GM12878 (cell line): ENCODE data around the gene C21orf58. TPM values are rescaled to one million over a fixed set of nuclear protein-coding genes. Genes with fewer than 3 reads are reported as not detected.

ENCODE experiments used
- ATF2 ChIP-seq: IDR thresholded peaks from 2 replicates; pipeline ENCODE4 v1.6.1; 2012; ENCODE audit warnings: low read length, inconsistent platforms
- ATF7 ChIP-seq: fragments of 450-650 bp; IDR thresholded peaks from 2 replicates; pipeline ENCODE4 v1.6.1; 2016; ENCODE audit warnings: low read depth, mild to moderate bottlenecking
- BCLAF1 ChIP-seq: fragments of 450-650 bp; IDR thresholded peaks from 2 replicates; pipeline ENCODE4 v1.6.1; 2017; ENCODE audit warnings: antibody characterized with exemption, mild to moderate bottlenecking, moderate library complexity
- BRCA1 ChIP-seq: IDR thresholded peaks from 2 replicates; pipeline ENCODE4 v1.6.1; 2011; ENCODE audit warnings: low read depth, low read length, improper control_type of control experiment
- CBX3 ChIP-seq: fragments of 200-600 bp; sonication (generic); IDR thresholded peaks from 2 replicates; pipeline ENCODE4 v1.6.1; 2016; ENCODE audit warnings: low read depth, borderline replicate concordance
- CBX5 ChIP-seq: sonication (generic); IDR thresholded peaks from 2 replicates; pipeline ENCODE4 v1.6.1; 2016; ENCODE audit warnings: low read depth, moderate library complexity, mild to moderate bottlenecking, inconsistent platforms
- CEBPB ChIP-seq, 2 experiments: fragments of 150-350 bp in 1 of 2; IDR thresholded peaks; 2 replicates each; pipeline ENCODE4 v1.6.1; 2012 to 2014; ENCODE audit warnings: low read depth in 2 of 2, low read length in 2 of 2, borderline replicate concordance in 1 of 2, inconsistent platforms in 1 of 2
- CHD1 ChIP-seq: IDR thresholded peaks from 2 replicates; pipeline ENCODE4 v1.6.1; 2012; ENCODE audit warnings: low read depth, low read length, improper control_type of control experiment
- GATAD2B ChIP-seq: fragments of 450-650 bp; conservative IDR thresholded peaks from 2 replicates; pipeline ENCODE4 v1.6.1; 2017; ENCODE audit warnings: low read depth, mild to moderate bottlenecking, moderate library complexity
- HSF1 ChIP-seq: fragments of 150-350 bp; IDR thresholded peaks from 2 replicates; pipeline ENCODE4 v1.6.1; 2014; ENCODE audit warnings: mild to moderate bottlenecking, low read depth, low read length
- IRF3 ChIP-seq: fragments of 450-650 bp; IDR thresholded peaks from 2 replicates; pipeline ENCODE4 v1.6.1; 2014; ENCODE audit warnings: mild to moderate bottlenecking
- KAT2A ChIP-seq: conservative IDR thresholded peaks from 2 replicates; pipeline ENCODE4 v1.6.1; 2011; ENCODE audit warnings: low read depth, low read length; ENCODE audit not compliant: control insufficient read depth
- KLF5 ChIP-seq: fragments of 450-650 bp; IDR thresholded peaks from 2 replicates; pipeline ENCODE4 v1.6.1; 2014; ENCODE audit warnings: mild to moderate bottlenecking; ENCODE audit not compliant: partially characterized antibody
- MEF2B ChIP-seq: fragments of 450-650 bp; IDR thresholded peaks from 2 replicates; pipeline ENCODE4 v1.6.1; 2018; ENCODE audit warnings: mild to moderate bottlenecking, moderate library complexity; ENCODE audit not compliant: partially characterized antibody, poor library complexity, severe bottlenecking
- MXI1 ChIP-seq: fragments of 150-350 bp; IDR thresholded peaks from 2 replicates; pipeline ENCODE4 v1.6.1; 2011; ENCODE audit warnings: low read depth, mild to moderate bottlenecking, inconsistent platforms, low read length, improper control_type of control experiment
- NR2C1 ChIP-seq: fragments of 450-650 bp; IDR thresholded peaks from 2 replicates; pipeline ENCODE4 v1.6.1; 2017; ENCODE audit warnings: antibody characterized with exemption, mild to moderate bottlenecking, moderate library complexity
- NR2C2 ChIP-seq: IDR thresholded peaks from 2 replicates; pipeline ENCODE4 v1.6.1; 2011; ENCODE audit warnings: borderline replicate concordance, low read depth; ENCODE audit not compliant: control insufficient read depth, insufficient read length
- PAX8 ChIP-seq: fragments of 450-650 bp; IDR thresholded peaks from 2 replicates; pipeline ENCODE4 v1.6.1; 2017; ENCODE audit warnings: mild to moderate bottlenecking, moderate library complexity
- POLR2A ChIP-seq: IDR thresholded peaks from 2 replicates; pipeline ENCODE4 v1.6.1; 2011; ENCODE audit warnings: low read depth, mild to moderate bottlenecking, low read length
- RAD51 ChIP-seq: fragments of 450-650 bp; IDR thresholded peaks from 2 replicates; pipeline ENCODE4 v1.6.1; 2016; ENCODE audit warnings: moderate library complexity, mild to moderate bottlenecking, inconsistent platforms
- SMAD1 ChIP-seq: fragments of 450-650 bp; IDR thresholded peaks from 2 replicates; pipeline ENCODE4 v1.6.1; 2018; ENCODE audit warnings: mild to moderate bottlenecking, low read depth; ENCODE audit not compliant: partially characterized antibody
- SMC3 ChIP-seq: IDR thresholded peaks from 2 replicates; pipeline ENCODE4 v1.6.1; 2011; ENCODE audit warnings: low read length, improper control_type of control experiment, borderline replicate concordance
- STAT3 ChIP-seq: IDR thresholded peaks from 2 replicates; pipeline ENCODE4 v1.6.1; 2011; ENCODE audit warnings: low read depth, low read length, improper control_type of control experiment
- YBX1 ChIP-seq: fragments of 450-650 bp; IDR thresholded peaks from 2 replicates; pipeline ENCODE4 v1.6.1; 2016; ENCODE audit warnings: antibody characterized with exemption
- ZBED1 ChIP-seq: IDR thresholded peaks from 2 replicates; pipeline ENCODE4 v1.6.1; 2016; ENCODE audit warnings: borderline replicate concordance
- ZNF207 ChIP-seq: fragments of 450-650 bp; IDR thresholded peaks from 2 replicates; pipeline ENCODE4 v1.6.1; 2014; ENCODE audit warnings: antibody characterized with exemption, mild to moderate bottlenecking, borderline replicate concordance
- polyA plus RNA-seq, 11 experiments: library from polyadenylated mRNA; depleted of rRNA in 4 of 11; unstranded in 6 of 11; stranded (reverse) in 5 of 11; fragments of >200 nt; fragmentation: Nextera tagmentation in 4 of 11; fragmentation: Illumina TruSeq in 1 of 11; extraction: Ambion mirVana in 4 of 11; extraction: Trizol in 1 of 11; gene quantifications; 1 replicate in 1 of 11; 2 replicates in 10 of 11; pipeline versions ENCODE4 v1.2.1 to v1.2.3, GENCODE V29; 2011 to 2016; ENCODE audit warnings: inconsistent platforms in 2 of 11, missing spikeins in 2 of 11, low read depth in 1 of 11
- total RNA-seq, 4 experiments: library from RNA; depleted of rRNA in 3 of 4; stranded (reverse); fragments of >200 nt in 3 of 4; fragmentation: Illumina TruSeq in 1 of 4; extraction: Trizol in 1 of 4; gene quantifications; 2 replicates each; pipeline versions ENCODE4 v1.2.1 to v1.2.3, GENCODE V29; 2013 to 2021

C21orf58 gene
- total and polyA plus RNA-seq, 10 of the 15 experiments (the other 5 are each of a cell fraction or from before 2014, with no cell fraction given): 1.1 to 22.3 (median 11.8) TPM

- no peak for TF ChIP-seq PAX8
- TF ChIP-seq CBX5: no peak
- TF ChIP-seq NR2C2: no peak
- TF ChIP-seq POLR2A: peak; percentile 52
- TF ChIP-seq CEBPB (IDR thresholded peaks at IDR 0.05; ENCODE audit: borderline replicate concordance in 1 of 2, low read depth in 2 of 2, low read length in 2 of 2): no peak
- TF ChIP-seq SMC3: no peak
- TF ChIP-seq ZNF207: no peak
- TF ChIP-seq CBX3: no peak
- TF ChIP-seq NR2C1: no peak
- no peak for TF ChIP-seq KLF5
- no peak for TF ChIP-seq ZBED1
- TF ChIP-seq GATAD2B: no peak; the same call in 1 of the 2 replicates
- TF ChIP-seq MEF2B: peak; percentile 97
- TF ChIP-seq ATF2: no peak
- TF ChIP-seq ATF7: no peak; the same call in 1 of the 2 replicates
- no peak for TF ChIP-seq STAT3
- TF ChIP-seq KAT2A: no peak
- TF ChIP-seq MXI1: no peak
- TF ChIP-seq HSF1: no peak
- TF ChIP-seq BCLAF1: no peak
- no peak for TF ChIP-seq IRF3
- TF ChIP-seq RAD51: no peak
- no peak for TF ChIP-seq BRCA1
- TF ChIP-seq CHD1: no peak
- TF ChIP-seq SMAD1: no peak
- no peak for TF ChIP-seq YBX1
Measured at GRCh38 chr21:46254208-46254975, 69.3 kb downstream of the C21orf58 start (continued).
